Neural crest cell (in vitro differentiated cells): Measurements from ENCODE around the gene MTUS2. TPM values are rescaled to one million over a fixed set of nuclear protein-coding genes. Genes with fewer than 3 reads are reported as not detected.

Experiments
- DNase-seq: peaks from one replicate; pipeline ENCODE4 v3.0.0; 2021; ENCODE audit warnings: low read depth, mixed read lengths, low spot score
- H3K27ac Mint-ChIP-seq: one replicate; pipeline ENCODE4 v1.8.0; 2021; ENCODE audit warnings: mild to moderate bottlenecking, mixed read lengths; ENCODE audit not compliant: unreplicated experiment
- H3K27me3 Mint-ChIP-seq: 2 replicates; pipeline ENCODE4 v1.8.0; 2021; ENCODE audit warnings: low read depth, mild to moderate bottlenecking, mixed read lengths
- H3K36me3 Mint-ChIP-seq: 2 replicates; pipeline ENCODE4 v1.8.0; 2021; ENCODE audit warnings: low read depth, mild to moderate bottlenecking, mixed read lengths
- H3K4me1 Mint-ChIP-seq: 2 replicates; pipeline ENCODE4 v1.8.0; 2021; ENCODE audit warnings: mixed read lengths
- H3K4me3 Mint-ChIP-seq: one replicate; pipeline ENCODE4 v1.8.0; 2021; ENCODE audit warnings: mild to moderate bottlenecking, mixed read lengths
- H3K9me3 Mint-ChIP-seq: 2 replicates; pipeline ENCODE4 v1.8.0; 2021; ENCODE audit warnings: mixed read lengths
- total RNA-seq: library from RNA; stranded (reverse); gene quantifications from 2 replicates; pipeline ENCODE4 v1.2.1, GENCODE V29; 2021
- TF ChIP-seq, protein P1 (sequence below): fragments of 200-600 bp; sonication (generic); conservative IDR thresholded peaks from 2 replicates; pipeline ENCODE4 v1.5.0; 2021; ENCODE audit warnings: antibody characterized with exemption, mild to moderate bottlenecking

The MTUS2 gene
- total RNA-seq, 1 donor from 2014 or later: 0.91 TPM

DNA sequence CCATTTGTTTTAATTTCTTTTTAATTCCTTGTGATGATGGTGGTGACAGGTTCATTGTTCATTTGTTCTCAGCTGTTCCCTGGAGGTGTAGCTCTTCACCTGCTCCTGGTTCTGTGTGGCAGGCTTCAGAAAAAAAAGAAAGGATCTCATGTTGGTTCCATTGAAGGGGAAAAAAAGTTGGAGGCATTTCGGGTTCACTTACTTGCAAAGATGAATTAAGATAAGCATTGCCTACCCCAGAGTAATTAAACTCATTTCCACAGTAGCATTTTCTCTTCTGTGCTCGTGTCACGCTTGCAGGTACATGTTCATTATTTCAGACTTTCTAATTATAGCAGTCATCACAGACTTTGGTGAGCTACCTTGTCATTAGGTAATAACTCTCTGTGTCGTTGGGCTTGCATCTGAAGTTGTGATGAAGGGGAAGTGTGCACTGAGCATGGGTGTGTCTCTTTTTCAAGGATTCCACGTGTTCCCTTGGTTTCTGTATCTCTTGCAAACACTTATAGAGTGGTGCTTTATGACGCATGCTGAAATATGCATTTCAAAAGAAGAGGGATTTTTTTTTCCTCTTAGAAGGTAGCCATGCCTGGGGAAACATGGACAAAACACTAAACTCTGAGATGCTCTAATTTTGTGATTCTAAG, 69.1 kb downstream of the MTUS2 start:
- TF ChIP-seq, protein P1, sequence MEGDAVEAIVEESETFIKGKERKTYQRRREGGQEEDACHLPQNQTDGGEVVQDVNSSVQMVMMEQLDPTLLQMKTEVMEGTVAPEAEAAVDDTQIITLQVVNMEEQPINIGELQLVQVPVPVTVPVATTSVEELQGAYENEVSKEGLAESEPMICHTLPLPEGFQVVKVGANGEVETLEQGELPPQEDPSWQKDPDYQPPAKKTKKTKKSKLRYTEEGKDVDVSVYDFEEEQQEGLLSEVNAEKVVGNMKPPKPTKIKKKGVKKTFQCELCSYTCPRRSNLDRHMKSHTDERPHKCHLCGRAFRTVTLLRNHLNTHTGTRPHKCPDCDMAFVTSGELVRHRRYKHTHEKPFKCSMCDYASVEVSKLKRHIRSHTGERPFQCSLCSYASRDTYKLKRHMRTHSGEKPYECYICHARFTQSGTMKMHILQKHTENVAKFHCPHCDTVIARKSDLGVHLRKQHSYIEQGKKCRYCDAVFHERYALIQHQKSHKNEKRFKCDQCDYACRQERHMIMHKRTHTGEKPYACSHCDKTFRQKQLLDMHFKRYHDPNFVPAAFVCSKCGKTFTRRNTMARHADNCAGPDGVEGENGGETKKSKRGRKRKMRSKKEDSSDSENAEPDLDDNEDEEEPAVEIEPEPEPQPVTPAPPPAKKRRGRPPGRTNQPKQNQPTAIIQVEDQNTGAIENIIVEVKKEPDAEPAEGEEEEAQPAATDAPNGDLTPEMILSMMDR: no peak
- H3K27ac Mint-ChIP-seq: no peak overlapping the region
- DNase-seq: no peak
- H3K27me3 Mint-ChIP-seq: peaks cover 16% of the 10 kb centered on the region
- H3K4me1 Mint-ChIP-seq: no peaks in the 10 kb centered on the region
- H3K4me3 Mint-ChIP-seq: no peak overlapping the region
- no peaks in the 10 kb centered on the region for H3K9me3 Mint-ChIP-seq
- no peaks in the 10 kb centered on the region for H3K36me3 Mint-ChIP-seq

DNA sequence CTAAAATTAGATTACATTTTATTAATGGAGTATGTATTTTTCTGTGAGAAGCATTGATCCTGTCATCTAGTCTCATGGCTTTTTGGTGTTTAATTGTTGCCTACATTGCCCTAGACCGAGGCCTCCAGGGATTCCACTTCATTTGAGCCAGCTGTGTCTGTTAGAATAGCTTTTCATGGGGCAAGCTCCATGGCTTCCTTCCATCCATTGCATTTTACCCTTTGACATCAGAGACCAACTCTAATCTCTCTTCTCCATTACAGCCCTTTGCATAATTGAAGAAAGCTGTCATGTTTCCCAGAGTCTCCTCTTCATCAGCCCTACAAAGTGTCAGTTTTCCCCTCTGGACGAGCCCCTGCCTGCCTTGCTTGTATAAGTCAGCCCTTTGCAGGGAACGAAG, 70.6 kb downstream of the MTUS2 start:
- DNase-seq: no peak
- TF ChIP-seq, protein P1: no peak
- Mint-ChIP-seq H3K27me3 (peaks cover 10% of the 10 kb centered on the region), H3K9me3 (no peaks in the 10 kb centered on the region), H3K27ac (no peak overlapping the region), H3K4me3 (no peak overlapping the region), H3K36me3 (no peaks in the 10 kb centered on the region), H3K4me1 (no peaks in the 10 kb centered on the region)

DNA sequence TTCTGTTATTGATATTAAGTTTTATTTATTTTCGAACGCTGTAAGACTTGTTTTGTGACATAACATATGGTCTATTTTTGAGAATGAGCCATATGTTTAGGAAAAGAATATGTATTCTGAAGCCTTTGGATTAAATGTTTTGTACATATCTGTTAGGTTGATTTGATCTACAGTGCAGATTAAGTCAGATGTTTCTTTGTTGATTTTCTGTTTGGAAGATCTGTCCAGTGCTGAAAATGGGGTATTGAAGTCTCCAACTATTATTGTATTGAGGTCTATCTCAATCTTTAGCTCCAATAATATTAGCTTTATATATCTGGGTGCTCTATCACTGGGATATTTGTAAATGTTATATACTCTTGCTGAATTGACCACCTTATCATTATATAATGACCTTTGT, 97.9 kb downstream of the MTUS2 start:
- Mint-ChIP-seq H3K27me3 (peaks cover 19% of the 10 kb centered on the region), H3K4me3 (no peak overlapping the region), H3K9me3 (peaks cover 22% of the 10 kb centered on the region), H3K27ac (no peak overlapping the region), H3K36me3 (no peaks in the 10 kb centered on the region), H3K4me1 (no peaks in the 10 kb centered on the region)
- TF ChIP-seq, protein P1: no peak
- no peak for DNase-seq

GRCh38 chr13:28922341-28922740, 102.2 kb downstream of the MTUS2 start:
- Mint-ChIP-seq H3K4me3 (no peak overlapping the region), H3K4me1 (no peaks in the 10 kb centered on the region), H3K9me3 (peaks cover 7% of the 10 kb centered on the region), H3K27ac (no peak overlapping the region), H3K27me3 (peaks cover 16% of the 10 kb centered on the region), H3K36me3 (no peaks in the 10 kb centered on the region)
- TF ChIP-seq, protein P1: no peak
- DNase-seq: no peak

DNA sequence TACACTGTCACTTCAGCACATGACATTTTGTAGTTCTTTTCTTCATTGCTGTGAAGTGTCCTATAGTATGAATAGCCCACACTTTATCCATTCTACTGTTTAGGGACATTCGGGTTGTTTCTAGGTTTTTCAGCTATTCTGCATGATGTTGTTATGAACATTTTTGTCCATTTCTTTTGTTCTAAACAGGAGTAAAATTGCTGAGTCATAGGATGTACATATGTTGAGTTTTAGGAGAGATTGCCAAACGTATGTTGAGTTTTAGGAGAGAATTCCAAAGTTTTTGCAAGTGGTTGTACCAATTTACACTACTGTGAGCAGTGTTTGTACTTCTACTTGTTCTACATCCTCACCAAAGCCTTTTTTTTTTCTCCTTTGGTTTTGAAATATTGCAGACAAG, 115.0 kb downstream of the MTUS2 start:
- Mint-ChIP-seq H3K4me1 (no peaks in the 10 kb centered on the region), H3K4me3 (no peak overlapping the region), H3K36me3 (no peaks in the 10 kb centered on the region), H3K9me3 (no peaks in the 10 kb centered on the region), H3K27ac (no peak overlapping the region), H3K27me3 (no peaks in the 10 kb centered on the region)
- TF ChIP-seq, protein P1: no peak
- DNase-seq: no peak
